Endodermal cell (in vitro differentiated cells): ENCODE data around the gene ZAR1L. TPM values are rescaled to one million over a fixed set of nuclear protein-coding genes. Genes with fewer than 3 reads are reported as not detected.

Experiments
- DNase-seq: peaks from one replicate; pipeline ENCODE4 v3.0.0-alpha.2; 2017
- H3K27ac ChIP-seq: 2 replicates; pipeline ENCODE4 v1.5.1; 2013; ENCODE audit warnings: mild to moderate bottlenecking, low read depth, low read length, moderate library complexity
- H3K27me3 ChIP-seq: 2 replicates; pipeline ENCODE4 v1.6.1; 2013; ENCODE audit warnings: mild to moderate bottlenecking, low read length, moderate library complexity; ENCODE audit not compliant: insufficient read depth, control insufficient read depth, poor library complexity, severe bottlenecking
- H3K36me3 ChIP-seq: 2 replicates; pipeline ENCODE4 v1.7.0; 2013; ENCODE audit warnings: mild to moderate bottlenecking, low read length, moderate library complexity; ENCODE audit not compliant: control insufficient read depth, insufficient read depth
- H3K4me1 ChIP-seq: one replicate; pipeline ENCODE4 v1.7.0; 2013; ENCODE audit warnings: low read length; ENCODE audit not compliant: control insufficient read depth, insufficient read depth
- H3K4me3 ChIP-seq: 2 replicates; pipeline ENCODE4 v1.5.1; 2013; ENCODE audit warnings: mild to moderate bottlenecking, low read length, moderate library complexity
- H3K9ac ChIP-seq: 2 replicates; pipeline ENCODE4 v1.6.1; 2013; ENCODE audit warnings: mild to moderate bottlenecking, low read length, moderate library complexity; ENCODE audit not compliant: poor library complexity, severe bottlenecking; ENCODE audit errors: extremely low read depth
- H3K9me3 ChIP-seq: 2 replicates; pipeline ENCODE4 v1.6.1; 2013; ENCODE audit warnings: mild to moderate bottlenecking, low read length, moderate library complexity; ENCODE audit not compliant: control insufficient read depth
- H3K27ac Mint-ChIP-seq: 2 replicates; pipeline ENCODE4 v1.8.0; 2020; ENCODE audit warnings: mixed read lengths
- H3K27me3 Mint-ChIP-seq: 2 replicates; pipeline ENCODE4 v1.8.0; 2021; ENCODE audit warnings: mild to moderate bottlenecking, mixed read lengths; ENCODE audit not compliant: insufficient read depth
- H3K36me3 Mint-ChIP-seq: 2 replicates; pipeline ENCODE4 v1.8.0; 2020; ENCODE audit warnings: low read depth, mixed read lengths
- H3K4me1 Mint-ChIP-seq: 2 replicates; pipeline ENCODE4 v1.8.0; 2020; ENCODE audit warnings: mixed read lengths
- H3K4me3 Mint-ChIP-seq: 2 replicates; pipeline ENCODE4 v1.8.0; 2020; ENCODE audit warnings: mild to moderate bottlenecking, moderate library complexity, mixed read lengths
- H3K9me3 Mint-ChIP-seq: 2 replicates; pipeline ENCODE4 v1.8.0; 2020; ENCODE audit warnings: mild to moderate bottlenecking, mixed read lengths
- CTCF ChIP-seq: fragments of 200-600 bp; sonication (generic); conservative IDR thresholded peaks from 2 replicates; pipeline ENCODE4 v1.5.0; 2021; ENCODE audit warnings: antibody characterized with exemption, mild to moderate bottlenecking
- WGBS, 2 experiments: methylation state at CpG; one replicate each; pipeline versions ENCODE4 v1.1.5 to v1.1.7; 2013; ENCODE audit warnings: missing lambda C conversion rate in 2 of 2, mixed read lengths in 1 of 2; ENCODE audit not compliant: insufficient coverage in 1 of 2, insufficient read length in 1 of 2; 5-methylcytosine and 5-hydroxymethylcytosine counted together
- total RNA-seq, 2 donors: library from RNA; stranded (reverse); fragmentation: NEBNext Ultra II Directional in 1 of 2; extraction: Animal tissue kit (Norgen Biotek cat#: 25700) in 1 of 2; gene quantifications; 2 replicates in 1 of 2; 3 replicates in 1 of 2; pipeline ENCODE4 v1.2.1, GENCODE V29; 2021

Gene ZAR1L
- total RNA-seq, 2 donors from 2014 or later = 0.24 to 0.31 TPM

DNA sequence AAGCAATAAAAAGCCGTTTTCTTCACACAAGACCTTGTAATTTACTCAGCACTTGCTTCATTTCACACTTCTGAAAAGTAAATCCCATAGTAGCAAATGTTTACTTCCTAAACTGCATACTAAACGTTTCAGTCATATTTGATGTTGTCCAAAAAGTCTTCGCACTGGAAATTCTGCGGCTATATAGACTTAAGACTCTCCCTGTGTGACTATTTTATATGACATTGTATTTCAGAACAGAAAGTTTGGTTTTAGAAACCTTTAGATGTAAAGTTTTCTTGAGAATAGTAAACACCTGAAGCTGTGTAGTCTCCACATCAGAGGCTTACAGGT, 29.6 kb downstream of the ZAR1L start:
- H3K27me3 ChIP-seq = no peaks in the 10 kb centered on the region
- 91 to 100% methylated on average over 3 to 4 of the region's 4 CpGs for WGBS, 2 experiments
- Mint-ChIP-seq H3K27me3 (no peaks in the 10 kb centered on the region), H3K36me3 (no peaks in the 10 kb centered on the region), H3K4me1 (peaks cover 4% of the 10 kb centered on the region), H3K4me3 (no peak overlapping the region), H3K9me3 (no peaks in the 10 kb centered on the region), H3K27ac (no peak overlapping the region)
- H3K4me3 ChIP-seq = no peak overlapping the region
- no peaks in the 10 kb centered on the region for H3K9me3 ChIP-seq
- no peak overlapping the region for H3K9ac ChIP-seq
- no peaks in the 10 kb centered on the region for H3K36me3 ChIP-seq
- H3K4me1 ChIP-seq = no peaks in the 10 kb centered on the region
- DNase-seq = no peak
- no peak overlapping the region for H3K27ac ChIP-seq
- no peak for TF ChIP-seq CTCF

DNA sequence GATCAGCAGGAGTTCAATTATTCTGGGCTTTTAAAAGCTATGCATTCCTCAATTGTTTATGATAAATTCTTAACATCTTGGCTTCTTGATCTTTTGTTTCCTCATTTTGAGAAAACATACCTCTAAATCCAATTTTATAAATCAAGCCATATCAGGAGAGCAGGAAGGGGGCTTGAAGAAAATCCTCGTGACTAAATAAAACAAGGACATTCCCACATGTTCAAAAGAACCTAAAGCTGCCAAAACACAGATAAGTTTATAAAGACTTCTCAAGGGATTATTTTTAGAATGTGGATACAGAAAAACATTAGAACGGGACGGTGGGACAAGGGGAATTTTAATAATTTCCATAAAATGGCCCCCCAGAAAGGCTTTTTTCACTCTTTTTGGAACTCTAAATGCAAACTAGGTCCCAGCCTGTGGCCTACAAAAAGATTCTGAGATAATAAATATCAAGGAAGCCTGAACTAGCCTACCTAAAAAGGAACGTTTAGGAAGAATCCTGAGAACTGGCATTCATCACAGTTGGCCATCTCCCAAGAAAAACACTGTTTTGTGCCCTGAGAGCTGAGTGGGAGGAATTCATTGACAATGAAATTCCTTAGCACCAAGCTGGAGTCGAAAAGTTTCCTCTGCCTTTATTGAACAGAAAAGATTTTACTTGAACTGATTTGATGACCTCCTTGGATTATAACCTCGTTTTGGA, 30.1 kb downstream of the ZAR1L start:
- no peaks in the 10 kb centered on the region for H3K27me3 ChIP-seq
- no peaks in the 10 kb centered on the region for H3K36me3 ChIP-seq
- no peak overlapping the region for H3K9ac ChIP-seq
- Mint-ChIP-seq H3K27ac (no peak overlapping the region), H3K27me3 (no peaks in the 10 kb centered on the region), H3K9me3 (no peaks in the 10 kb centered on the region), H3K36me3 (no peaks in the 10 kb centered on the region), H3K4me1 (peaks cover 4% of the 10 kb centered on the region), H3K4me3 (no peak overlapping the region)
- no peak for DNase-seq
- 66 to 86% methylated on average over 5 to 6 of the region's 6 CpGs for WGBS, 2 experiments
- peak overlapping the region; percentile 20 for H3K27ac ChIP-seq
- no peak for TF ChIP-seq CTCF
- H3K9me3 ChIP-seq = no peaks in the 10 kb centered on the region
- H3K4me3 ChIP-seq = no peak overlapping the region
- H3K4me1 ChIP-seq = no peaks in the 10 kb centered on the region

DNA sequence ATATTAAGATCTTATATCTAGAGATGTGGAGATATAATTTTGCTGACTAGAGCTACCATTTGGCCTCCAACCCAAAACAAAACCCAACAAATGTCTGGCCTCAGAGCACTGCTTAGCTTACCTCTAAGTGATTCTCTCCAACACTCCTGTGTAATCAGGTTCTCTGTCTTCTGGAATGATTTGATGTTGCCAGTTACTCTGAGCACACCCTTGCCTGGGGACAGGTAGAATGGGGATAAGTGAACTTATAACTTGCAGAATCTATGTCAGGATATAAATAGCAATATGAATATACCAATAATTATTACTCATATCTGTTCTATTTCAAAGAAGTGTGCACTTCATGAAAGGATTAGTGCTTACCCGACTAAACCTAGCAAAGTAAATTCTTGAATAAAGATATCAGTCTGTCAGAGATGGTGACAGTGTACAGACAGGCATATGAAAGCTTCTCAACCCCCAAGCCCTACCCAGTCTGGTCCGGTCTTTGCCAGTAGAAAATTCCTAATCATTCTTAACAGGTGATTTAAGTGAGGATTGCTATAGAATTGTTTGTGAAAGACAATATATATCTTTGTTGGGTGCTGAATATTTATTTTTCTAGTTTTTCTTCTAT, 33.0 kb downstream of the ZAR1L start:
- Histone ChIP-seq H3K27me3 (no peaks in the 10 kb centered on the region), H3K27ac (no peak overlapping the region), H3K4me1 (peaks cover 4% of the 10 kb centered on the region), H3K36me3 (no peaks in the 10 kb centered on the region), H3K4me3 (no peak overlapping the region), H3K9ac (no peak overlapping the region), H3K9me3 (no peaks in the 10 kb centered on the region)
- no peak for DNase-seq
- WGBS, 2 experiments = 80 to 100% methylated on average over 1 to 2 of the region's 2 CpGs
- no peaks in the 10 kb centered on the region for H3K36me3 Mint-ChIP-seq
- H3K27me3 Mint-ChIP-seq = no peaks in the 10 kb centered on the region
- H3K9me3 Mint-ChIP-seq = no peaks in the 10 kb centered on the region
- peaks cover 12% of the 10 kb centered on the region for H3K4me1 Mint-ChIP-seq
- H3K4me3 Mint-ChIP-seq = no peak overlapping the region
- no peak overlapping the region for H3K27ac Mint-ChIP-seq
- TF ChIP-seq CTCF = no peak
